ENCODE results near the gene CXorf49B.

Gene CXorf49B

GRCh38 chrX:71815906-71816156 lies 52.7 kb downstream of the CXorf49B start:
- Histone ChIP-seq H3K4me3 (no peak overlapping the region), H3K4me1 (no peaks in the 10 kb centered on the region), H3K9me3 (no peaks in the 10 kb centered on the region), H3K27me3 (no peaks in the 10 kb centered on the region), H3K27ac (no peak overlapping the region), H3K36me3 (no peaks in the 10 kb centered on the region)
- TF ChIP-seq, protein P1, sequence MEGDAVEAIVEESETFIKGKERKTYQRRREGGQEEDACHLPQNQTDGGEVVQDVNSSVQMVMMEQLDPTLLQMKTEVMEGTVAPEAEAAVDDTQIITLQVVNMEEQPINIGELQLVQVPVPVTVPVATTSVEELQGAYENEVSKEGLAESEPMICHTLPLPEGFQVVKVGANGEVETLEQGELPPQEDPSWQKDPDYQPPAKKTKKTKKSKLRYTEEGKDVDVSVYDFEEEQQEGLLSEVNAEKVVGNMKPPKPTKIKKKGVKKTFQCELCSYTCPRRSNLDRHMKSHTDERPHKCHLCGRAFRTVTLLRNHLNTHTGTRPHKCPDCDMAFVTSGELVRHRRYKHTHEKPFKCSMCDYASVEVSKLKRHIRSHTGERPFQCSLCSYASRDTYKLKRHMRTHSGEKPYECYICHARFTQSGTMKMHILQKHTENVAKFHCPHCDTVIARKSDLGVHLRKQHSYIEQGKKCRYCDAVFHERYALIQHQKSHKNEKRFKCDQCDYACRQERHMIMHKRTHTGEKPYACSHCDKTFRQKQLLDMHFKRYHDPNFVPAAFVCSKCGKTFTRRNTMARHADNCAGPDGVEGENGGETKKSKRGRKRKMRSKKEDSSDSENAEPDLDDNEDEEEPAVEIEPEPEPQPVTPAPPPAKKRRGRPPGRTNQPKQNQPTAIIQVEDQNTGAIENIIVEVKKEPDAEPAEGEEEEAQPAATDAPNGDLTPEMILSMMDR (IDR thresholded peaks at IDR 0.05) = no peak
- intact Hi-C loops (cut with DNase I; ENCODE audit: low total_unique reads) = no loop called here
- no peak for DNase-seq

All from tibial artery (tissue), 4 donors.